Measurements from ENCODE around the gene BIN1.
A peak's percentile ranks its signal among the peaks of the same experiment; 100 is the strongest.

The BIN1 gene

DNA sequence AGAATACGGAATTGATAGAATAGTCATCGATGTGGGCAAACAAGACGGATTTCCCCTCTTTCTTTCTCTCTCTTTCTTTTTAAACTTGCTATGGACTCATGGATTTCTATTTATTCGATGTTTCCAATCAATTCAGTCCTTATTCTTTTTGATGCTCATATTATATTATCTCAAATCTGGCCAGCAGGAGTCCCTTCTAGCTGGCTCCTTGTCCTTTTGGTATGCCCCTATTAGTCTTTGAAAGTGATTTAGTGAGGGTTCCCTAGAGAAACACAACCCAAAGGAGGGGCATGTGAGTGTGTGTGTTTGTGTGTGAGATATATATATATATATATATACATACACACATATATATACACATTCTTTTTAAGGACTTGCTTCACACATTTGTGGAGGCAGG is 23.5 kb upstream of the BIN1 start:
- DNase-seq (ENCODE audit: low spot score), result no peak
- Histone ChIP-seq H3K4me3 (no peak overlapping the region), H3K27ac (no peak overlapping the region)
- TF ChIP-seq, protein P1, sequence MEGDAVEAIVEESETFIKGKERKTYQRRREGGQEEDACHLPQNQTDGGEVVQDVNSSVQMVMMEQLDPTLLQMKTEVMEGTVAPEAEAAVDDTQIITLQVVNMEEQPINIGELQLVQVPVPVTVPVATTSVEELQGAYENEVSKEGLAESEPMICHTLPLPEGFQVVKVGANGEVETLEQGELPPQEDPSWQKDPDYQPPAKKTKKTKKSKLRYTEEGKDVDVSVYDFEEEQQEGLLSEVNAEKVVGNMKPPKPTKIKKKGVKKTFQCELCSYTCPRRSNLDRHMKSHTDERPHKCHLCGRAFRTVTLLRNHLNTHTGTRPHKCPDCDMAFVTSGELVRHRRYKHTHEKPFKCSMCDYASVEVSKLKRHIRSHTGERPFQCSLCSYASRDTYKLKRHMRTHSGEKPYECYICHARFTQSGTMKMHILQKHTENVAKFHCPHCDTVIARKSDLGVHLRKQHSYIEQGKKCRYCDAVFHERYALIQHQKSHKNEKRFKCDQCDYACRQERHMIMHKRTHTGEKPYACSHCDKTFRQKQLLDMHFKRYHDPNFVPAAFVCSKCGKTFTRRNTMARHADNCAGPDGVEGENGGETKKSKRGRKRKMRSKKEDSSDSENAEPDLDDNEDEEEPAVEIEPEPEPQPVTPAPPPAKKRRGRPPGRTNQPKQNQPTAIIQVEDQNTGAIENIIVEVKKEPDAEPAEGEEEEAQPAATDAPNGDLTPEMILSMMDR (IDR thresholded peaks at IDR 0.05), result no peak

DNA sequence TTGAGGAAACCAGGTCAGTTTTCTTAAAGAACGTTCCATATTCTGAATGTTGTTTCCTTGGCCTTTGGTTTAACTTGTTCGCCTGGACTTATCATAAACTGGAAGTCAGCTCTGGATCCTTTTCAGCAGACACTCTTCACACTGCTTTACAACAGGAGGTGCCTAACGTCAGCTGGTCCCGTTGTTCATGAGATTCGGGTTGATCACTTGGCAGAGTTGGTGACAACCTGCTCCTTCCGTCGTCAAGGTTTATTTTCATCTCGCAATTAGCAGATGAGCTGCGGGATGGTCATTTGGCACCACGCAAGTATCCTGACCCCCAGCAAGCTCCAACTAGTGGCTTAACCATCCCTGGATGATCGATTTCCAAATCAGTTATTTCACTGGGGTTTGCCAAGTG is 23.0 kb upstream of the BIN1 start:
- DNase-seq (ENCODE audit: low spot score), result no peak

DNA sequence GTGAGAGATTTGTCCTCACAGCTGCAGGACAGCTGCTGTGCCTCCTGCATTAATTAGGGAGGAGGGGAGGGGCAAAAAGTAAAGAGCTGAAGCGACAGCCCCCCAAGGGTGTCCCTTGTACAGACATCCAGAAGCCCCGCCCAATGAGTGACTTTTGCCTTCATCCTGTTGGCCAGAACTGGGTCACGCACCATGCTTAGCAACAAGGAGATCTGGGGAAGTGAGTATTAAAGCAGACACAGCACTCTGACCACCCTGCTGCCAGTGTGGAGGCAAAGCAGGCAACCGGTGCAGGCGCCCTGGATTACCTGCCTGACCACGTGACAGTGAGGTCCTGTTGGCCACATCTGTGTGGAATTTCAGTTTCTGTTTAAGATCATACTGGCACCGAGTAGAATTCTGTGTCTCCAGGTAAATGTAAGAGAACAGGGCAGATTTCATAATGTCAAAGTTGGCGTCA is 21.5 kb upstream of the BIN1 start:
- no peak overlapping the region for H3K4me3 ChIP-seq
- no peak for DNase-seq (ENCODE audit: low spot score)
- no peak overlapping the region for H3K27ac ChIP-seq
- TF ChIP-seq, protein P1 (IDR thresholded peaks at IDR 0.05), result no peak

More for the DNA sequence above, 23.0 kb upstream of the BIN1 start:
- H3K27ac ChIP-seq, result no peak overlapping the region
- TF ChIP-seq, protein P1 (IDR thresholded peaks at IDR 0.05), result no peak
- no peak overlapping the region for H3K4me3 ChIP-seq

DNA sequence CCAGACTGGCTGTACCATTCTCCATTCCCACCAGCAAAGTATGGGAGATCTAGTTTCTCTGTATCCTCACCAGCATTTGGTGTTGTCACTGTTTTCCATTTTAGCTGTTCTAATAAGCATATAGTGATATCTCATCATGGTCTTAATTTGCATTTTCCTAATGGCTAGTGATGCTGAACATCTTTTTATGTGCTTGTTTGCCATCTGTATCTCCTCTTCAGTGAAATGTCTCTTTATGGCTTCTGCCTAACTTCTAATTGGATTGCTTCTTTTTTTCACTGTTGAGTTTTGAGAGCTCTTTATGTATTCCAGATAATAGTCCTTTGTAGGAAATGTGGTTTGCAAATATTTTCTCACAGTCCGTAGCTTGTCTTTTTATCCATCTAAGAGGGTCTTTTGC is 18.9 kb upstream of the BIN1 start:
- H3K27ac ChIP-seq, result no peak overlapping the region

DNA sequence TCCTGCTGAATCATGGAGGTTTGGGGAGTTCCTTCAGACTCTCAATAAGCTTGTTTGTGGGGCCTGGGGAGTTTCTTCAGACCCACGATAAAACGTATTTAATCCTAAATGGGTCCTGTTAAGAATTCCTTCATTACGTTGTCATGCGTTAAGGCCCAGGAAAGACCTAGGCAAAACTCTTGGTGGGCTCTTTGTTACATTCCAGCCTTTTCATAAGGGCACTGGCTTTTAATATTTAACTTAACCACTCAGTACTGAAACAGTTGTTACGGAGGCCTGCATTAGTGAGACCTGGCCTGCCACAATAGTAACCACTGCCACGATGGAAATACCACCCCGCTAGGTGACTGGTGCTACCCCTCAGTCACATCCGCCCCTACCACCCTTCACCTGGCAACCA is 17.5 kb upstream of the BIN1 start:
- TF ChIP-seq, protein P1 (IDR thresholded peaks at IDR 0.05), result no peak
- DNase-seq (ENCODE audit: low spot score), result no peak
- Histone ChIP-seq H3K27ac (no peak overlapping the region), H3K4me3 (no peak overlapping the region)

More for the DNA sequence above, 18.9 kb upstream of the BIN1 start:
- no peak overlapping the region for H3K4me3 ChIP-seq
- DNase-seq (ENCODE audit: low spot score), result no peak
- TF ChIP-seq, protein P1 (IDR thresholded peaks at IDR 0.05), result no peak

DNA sequence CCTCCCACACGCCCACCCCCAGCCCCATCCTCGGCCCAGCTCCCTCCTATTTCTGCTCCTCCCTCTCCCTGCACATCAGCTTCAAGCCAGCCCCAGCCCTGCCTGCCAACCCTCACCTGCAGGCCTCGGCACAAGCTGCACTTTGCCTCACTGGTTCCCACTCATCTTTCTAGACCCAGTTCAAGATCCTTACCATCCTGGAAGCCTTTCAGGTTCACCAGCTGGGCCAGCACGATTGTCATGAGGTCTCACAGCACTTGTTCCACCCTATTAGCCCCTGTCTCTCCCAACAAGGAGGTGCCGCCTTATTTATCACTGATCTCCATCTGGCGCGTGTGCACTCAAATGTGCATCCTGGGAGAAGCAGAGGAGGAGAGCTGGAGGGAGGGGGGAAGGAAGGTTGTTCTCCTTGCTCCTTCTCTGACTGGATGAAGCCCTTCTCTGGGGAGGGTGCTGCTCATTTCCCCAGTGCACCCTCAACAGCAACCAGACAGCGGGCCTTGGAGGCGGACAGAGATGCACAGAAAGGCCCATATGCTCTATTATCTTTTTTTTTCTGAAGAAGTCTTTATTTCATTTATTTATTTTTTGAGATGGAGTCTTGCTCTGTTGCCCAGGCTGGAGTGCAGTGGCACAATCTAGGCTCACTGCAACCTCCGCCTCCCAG is 15.5 kb upstream of the BIN1 start:
- no peak overlapping the region for H3K4me3 ChIP-seq
- H3K27ac ChIP-seq, result no peak overlapping the region
- DNase-seq (ENCODE audit: low spot score), result no peak
- TF ChIP-seq, protein P1 (IDR thresholded peaks at IDR 0.05), result no peak

DNA sequence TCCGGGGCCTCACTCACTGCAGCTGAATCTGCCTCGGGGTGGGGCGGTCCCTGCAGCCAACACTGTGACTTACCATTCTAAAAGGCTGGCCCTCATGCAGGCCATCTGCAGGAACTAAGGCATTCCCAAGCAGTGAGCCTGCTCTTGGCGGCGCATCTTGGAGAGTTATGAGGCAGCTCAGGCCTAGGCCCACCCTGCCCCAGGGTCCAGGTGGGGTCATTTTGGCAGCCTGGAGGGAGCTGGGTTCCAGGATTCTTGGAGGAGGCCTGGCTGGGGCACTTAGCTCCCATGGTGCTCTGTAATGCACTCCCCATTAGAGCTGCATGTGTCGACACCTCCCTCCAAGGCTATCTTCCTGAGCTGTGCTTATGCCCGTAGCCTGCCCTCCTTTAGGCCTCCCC is 14.8 kb upstream of the BIN1 start:
- TF ChIP-seq, protein P1 (IDR thresholded peaks at IDR 0.05), result no peak
- Histone ChIP-seq H3K27ac (peak overlapping the region in 1 of 2 donors; percentile 28), H3K4me3 (no peak overlapping the region)
- no peak for DNase-seq (ENCODE audit: low spot score)
